ENCODE results near the gene CCL27. TPM values are rescaled to one million over a fixed set of nuclear protein-coding genes. Genes with fewer than 3 reads are reported as not detected.

Gene CCL27
- total RNA-seq, 1 experiment from 2014 or later, result 0.95 TPM

DNA sequence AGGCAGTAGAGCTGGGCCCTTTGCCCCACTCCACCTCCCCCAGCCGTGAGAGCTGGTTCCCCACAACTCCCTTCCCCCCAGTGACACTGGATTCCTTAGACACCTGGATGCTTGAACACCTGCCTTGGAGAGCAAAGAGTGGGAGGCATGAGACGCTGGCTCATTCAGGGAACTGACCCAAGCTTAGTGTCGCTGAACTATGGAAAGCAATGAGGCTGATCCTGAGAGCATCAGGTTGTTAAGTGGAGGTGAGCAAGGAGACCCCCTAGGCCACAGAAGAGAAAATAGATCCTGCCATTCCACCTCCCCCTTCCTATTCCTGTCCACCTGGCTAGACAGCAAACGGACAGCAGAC is 26.6 kb upstream of the CCL27 start:
- H3K4me1 ChIP-seq (ENCODE audit: control insufficient read depth, insufficient read depth, low read length), result no peaks in the 10 kb centered on the region
- DNase-seq (ENCODE audit: low read depth, low spot score), result no peak
- in situ Hi-C loops (cut with HindIII; ENCODE audit: low pct_unique_long_range_greater_than_20kb, low sequenced_read_pairs) (no loop called here), intact Hi-C loops (cut with micrococcal nuclease; ENCODE audit: unreplicated experiment) (no loop called here)
- ATAC-seq, result no peak
- no peak overlapping the region for H3K4me3 ChIP-seq (ENCODE audit: low read depth in 2 of 2, low read length in 2 of 2)
- no peaks in the 10 kb centered on the region for H3K9me3 ChIP-seq (ENCODE audit: control insufficient read depth, insufficient read depth, low read depth, low read length)
- ChIA-PET CTCF (interaction anchor here (0.7 kb wide), 1 partner anchor 11 kb away, joined by 3 read pairs; no protein-coding TSS in a partner anchor), POLR2A (interaction anchor here (0.6 kb wide), 1 partner anchor 425 kb away, joined by 3 read pairs; no protein-coding TSS in a partner anchor)
- no peaks in the 10 kb centered on the region for H3K27me3 ChIP-seq (ENCODE audit: control insufficient read depth, insufficient read depth, low read length)
- H3K27ac ChIP-seq (ENCODE audit: low read length), result no peak overlapping the region
- TF ChIP-seq SIN3A (IDR thresholded peaks at IDR 0.05; ENCODE audit: borderline replicate concordance, insufficient read depth, low read depth, low read length) (no peak), TCF7L2 (IDR thresholded peaks at IDR 0.05; ENCODE audit: low read depth, low read length) (no peak), POLR2AphosphoS5 (IDR thresholded peaks at IDR 0.05; ENCODE audit: low read depth, low read length) (no peak)
- TF ChIP-seq, protein P1, sequence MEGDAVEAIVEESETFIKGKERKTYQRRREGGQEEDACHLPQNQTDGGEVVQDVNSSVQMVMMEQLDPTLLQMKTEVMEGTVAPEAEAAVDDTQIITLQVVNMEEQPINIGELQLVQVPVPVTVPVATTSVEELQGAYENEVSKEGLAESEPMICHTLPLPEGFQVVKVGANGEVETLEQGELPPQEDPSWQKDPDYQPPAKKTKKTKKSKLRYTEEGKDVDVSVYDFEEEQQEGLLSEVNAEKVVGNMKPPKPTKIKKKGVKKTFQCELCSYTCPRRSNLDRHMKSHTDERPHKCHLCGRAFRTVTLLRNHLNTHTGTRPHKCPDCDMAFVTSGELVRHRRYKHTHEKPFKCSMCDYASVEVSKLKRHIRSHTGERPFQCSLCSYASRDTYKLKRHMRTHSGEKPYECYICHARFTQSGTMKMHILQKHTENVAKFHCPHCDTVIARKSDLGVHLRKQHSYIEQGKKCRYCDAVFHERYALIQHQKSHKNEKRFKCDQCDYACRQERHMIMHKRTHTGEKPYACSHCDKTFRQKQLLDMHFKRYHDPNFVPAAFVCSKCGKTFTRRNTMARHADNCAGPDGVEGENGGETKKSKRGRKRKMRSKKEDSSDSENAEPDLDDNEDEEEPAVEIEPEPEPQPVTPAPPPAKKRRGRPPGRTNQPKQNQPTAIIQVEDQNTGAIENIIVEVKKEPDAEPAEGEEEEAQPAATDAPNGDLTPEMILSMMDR (IDR thresholded peaks at IDR 0.05), result no peak
- H3K36me3 ChIP-seq (ENCODE audit: control insufficient read depth, insufficient read depth, low read length), result no peaks in the 10 kb centered on the region
- no TSS peak for BruUV-seq (replicated peaks)

- intact Hi-C loops (cut with micrococcal nuclease; ENCODE audit: unreplicated experiment) (no loop called here), in situ Hi-C loops (cut with HindIII; ENCODE audit: low pct_unique_long_range_greater_than_20kb, low sequenced_read_pairs) (no loop called here)
- no peaks in the 10 kb centered on the region for H3K9me3 ChIP-seq (ENCODE audit: control insufficient read depth, insufficient read depth, low read depth, low read length)
- H3K4me3 ChIP-seq (ENCODE audit: low read depth in 2 of 2, low read length in 2 of 2), result no peak overlapping the region
- H3K27ac ChIP-seq (ENCODE audit: low read length), result no peak overlapping the region
- BruUV-seq (replicated peaks), result no TSS peak
- no peaks in the 10 kb centered on the region for H3K27me3 ChIP-seq (ENCODE audit: control insufficient read depth, insufficient read depth, low read length)
- H3K36me3 ChIP-seq (ENCODE audit: control insufficient read depth, insufficient read depth, low read length), result no peaks in the 10 kb centered on the region
- no peaks in the 10 kb centered on the region for H3K4me1 ChIP-seq (ENCODE audit: control insufficient read depth, insufficient read depth, low read length)
- CTCF ChIA-PET, result interaction anchor here (0.7 kb wide), 1 partner anchor 681 kb away, joined by 3 read pairs; no protein-coding TSS in a partner anchor
- POLR2A ChIA-PET, result no interaction called here
- DNase-seq (ENCODE audit: low read depth, low spot score) (no peak), ATAC-seq (no peak)
- TF ChIP-seq POLR2AphosphoS5 (IDR thresholded peaks at IDR 0.05; ENCODE audit: low read depth, low read length) (no peak), SIN3A (IDR thresholded peaks at IDR 0.05; ENCODE audit: borderline replicate concordance, insufficient read depth, low read depth, low read length) (no peak), TCF7L2 (IDR thresholded peaks at IDR 0.05; ENCODE audit: low read depth, low read length) (no peak)
- TF ChIP-seq, protein P2, sequence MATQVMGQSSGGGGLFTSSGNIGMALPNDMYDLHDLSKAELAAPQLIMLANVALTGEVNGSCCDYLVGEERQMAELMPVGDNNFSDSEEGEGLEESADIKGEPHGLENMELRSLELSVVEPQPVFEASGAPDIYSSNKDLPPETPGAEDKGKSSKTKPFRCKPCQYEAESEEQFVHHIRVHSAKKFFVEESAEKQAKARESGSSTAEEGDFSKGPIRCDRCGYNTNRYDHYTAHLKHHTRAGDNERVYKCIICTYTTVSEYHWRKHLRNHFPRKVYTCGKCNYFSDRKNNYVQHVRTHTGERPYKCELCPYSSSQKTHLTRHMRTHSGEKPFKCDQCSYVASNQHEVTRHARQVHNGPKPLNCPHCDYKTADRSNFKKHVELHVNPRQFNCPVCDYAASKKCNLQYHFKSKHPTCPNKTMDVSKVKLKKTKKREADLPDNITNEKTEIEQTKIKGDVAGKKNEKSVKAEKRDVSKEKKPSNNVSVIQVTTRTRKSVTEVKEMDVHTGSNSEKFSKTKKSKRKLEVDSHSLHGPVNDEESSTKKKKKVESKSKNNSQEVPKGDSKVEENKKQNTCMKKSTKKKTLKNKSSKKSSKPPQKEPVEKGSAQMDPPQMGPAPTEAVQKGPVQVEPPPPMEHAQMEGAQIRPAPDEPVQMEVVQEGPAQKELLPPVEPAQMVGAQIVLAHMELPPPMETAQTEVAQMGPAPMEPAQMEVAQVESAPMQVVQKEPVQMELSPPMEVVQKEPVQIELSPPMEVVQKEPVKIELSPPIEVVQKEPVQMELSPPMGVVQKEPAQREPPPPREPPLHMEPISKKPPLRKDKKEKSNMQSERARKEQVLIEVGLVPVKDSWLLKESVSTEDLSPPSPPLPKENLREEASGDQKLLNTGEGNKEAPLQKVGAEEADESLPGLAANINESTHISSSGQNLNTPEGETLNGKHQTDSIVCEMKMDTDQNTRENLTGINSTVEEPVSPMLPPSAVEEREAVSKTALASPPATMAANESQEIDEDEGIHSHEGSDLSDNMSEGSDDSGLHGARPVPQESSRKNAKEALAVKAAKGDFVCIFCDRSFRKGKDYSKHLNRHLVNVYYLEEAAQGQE (IDR thresholded peaks at IDR 0.05; ENCODE audit: insufficient read depth in 1 of 2, low read depth in 2 of 2, low read length in 1 of 2), result no peak
- TF ChIP-seq, protein P1 (IDR thresholded peaks at IDR 0.05), result no peak
These were observed 26.1 kb upstream of the CCL27 start for GRCh38 chr9:34688329-34689115.

Data from Panc1 (cell line).